H9 (cell line): ENCODE data around the gene KCNK10. TPM values are rescaled to one million over a fixed set of nuclear protein-coding genes. Genes with fewer than 3 reads are reported as not detected.

Source experiments
- DNase-seq: peaks from one replicate; pipeline ENCODE4 v3.0.0-alpha.2; 2017
- H2AFZ ChIP-seq: one replicate; pipeline ENCODE4 v1.6.1; 2013; ENCODE audit warnings: mild to moderate bottlenecking, low read length, control low read depth, moderate library complexity
- H2AK5ac ChIP-seq: 2 replicates; pipeline ENCODE4 v1.6.1; 2013; ENCODE audit warnings: low read length, control low read depth, mixed read lengths; ENCODE audit not compliant: insufficient read length
- H2BK120ac ChIP-seq: one replicate; pipeline ENCODE4 v1.6.1; 2013; ENCODE audit warnings: low read depth, mild to moderate bottlenecking, low read length, control low read depth, inconsistent platforms; ENCODE audit not compliant: poor library complexity, severe bottlenecking
- H2BK12ac ChIP-seq: 2 replicates; pipeline ENCODE4 v1.6.1; 2013; ENCODE audit warnings: low read length, control low read depth, mixed read lengths, low read depth; ENCODE audit not compliant: insufficient read length
- H2BK15ac ChIP-seq: 2 replicates; pipeline ENCODE4 v1.6.1; 2013; ENCODE audit warnings: low read depth, low read length, control low read depth
- H2BK20ac ChIP-seq: one replicate; pipeline ENCODE4 v1.6.1; 2013; ENCODE audit warnings: low read depth, mild to moderate bottlenecking, low read length, control low read depth, inconsistent platforms; ENCODE audit not compliant: poor library complexity, severe bottlenecking
- H2BK5ac ChIP-seq: 2 replicates; pipeline ENCODE4 v1.6.1; 2013; ENCODE audit warnings: low read length, control low read depth, mixed read lengths; ENCODE audit not compliant: insufficient read length
- H3K14ac ChIP-seq: 2 replicates; pipeline ENCODE4 v1.6.1; 2013; ENCODE audit warnings: low read length, control low read depth; ENCODE audit not compliant: insufficient read depth
- H3K18ac ChIP-seq: 2 replicates; pipeline ENCODE4 v1.6.1; 2013; ENCODE audit warnings: low read depth, mild to moderate bottlenecking, mixed read lengths, low read length, control low read depth; ENCODE audit not compliant: insufficient read length
- H3K23ac ChIP-seq: 2 replicates; pipeline ENCODE4 v1.6.1; 2013; ENCODE audit warnings: low read length, control low read depth, mixed read lengths, low read depth; ENCODE audit not compliant: insufficient read length
- H3K23me2 ChIP-seq: 2 replicates; pipeline ENCODE4 v1.6.1; 2013; ENCODE audit warnings: low read depth, mild to moderate bottlenecking, mixed read lengths, low read length, control low read depth; ENCODE audit not compliant: insufficient read length, poor library complexity, severe bottlenecking
- H3K27ac ChIP-seq: 2 replicates; pipeline ENCODE4 v1.5.1; 2013; ENCODE audit warnings: low read length, control low read depth, mixed read lengths, low read depth; ENCODE audit not compliant: insufficient read length
- H3K27me3 ChIP-seq: 2 replicates; pipeline ENCODE4 v1.6.1; 2013; ENCODE audit warnings: low read length, control low read depth, inconsistent platforms; ENCODE audit not compliant: insufficient read depth
- H3K4ac ChIP-seq: 2 replicates; pipeline ENCODE4 v1.6.1; 2013; ENCODE audit warnings: low read depth, mild to moderate bottlenecking, control low read depth, inconsistent platforms, low read length, moderate library complexity
- H3K4me1 ChIP-seq: 2 replicates; pipeline ENCODE4 v1.6.1; 2013; ENCODE audit warnings: low read length, control low read depth, inconsistent platforms; ENCODE audit not compliant: insufficient read depth
- H3K4me2 ChIP-seq: 2 replicates; pipeline ENCODE4 v1.6.1; 2013; ENCODE audit warnings: low read length, control low read depth, mixed read lengths; ENCODE audit not compliant: insufficient read length, insufficient read depth
- H3K56ac ChIP-seq: 2 replicates; pipeline ENCODE4 v1.6.1; 2013; ENCODE audit warnings: low read depth, mild to moderate bottlenecking, mixed read lengths, low read length, control low read depth; ENCODE audit not compliant: insufficient read length
- H3K79me1 ChIP-seq: 2 replicates; pipeline ENCODE4 v1.6.1; 2013; ENCODE audit warnings: low read depth, mild to moderate bottlenecking, moderate library complexity, low read length, control low read depth, inconsistent platforms; ENCODE audit not compliant: insufficient read depth, poor library complexity, severe bottlenecking
- H3K79me2 ChIP-seq: 2 replicates; pipeline ENCODE4 v1.6.1; 2013; ENCODE audit warnings: low read length, control low read depth, inconsistent platforms; ENCODE audit not compliant: insufficient read depth
- H3K9ac ChIP-seq: 2 replicates; pipeline ENCODE4 v1.6.1; 2013; ENCODE audit warnings: low read length, control low read depth, mixed read lengths; ENCODE audit not compliant: insufficient read length; ENCODE audit errors: extremely low read depth
- H3K9me3 ChIP-seq: one replicate; pipeline ENCODE4 v1.6.1; 2013; ENCODE audit warnings: low read depth, low read length, inconsistent platforms; ENCODE audit not compliant: control insufficient read depth
- H3T11ph ChIP-seq: one replicate; pipeline ENCODE4 v1.6.1; 2013; ENCODE audit warnings: mild to moderate bottlenecking, low read length, control low read depth, inconsistent platforms
- H4K20me1 ChIP-seq: one replicate; pipeline ENCODE4 v1.6.1; 2013; ENCODE audit not compliant: control insufficient read depth, insufficient read length, insufficient read depth
- H4K5ac ChIP-seq: 2 replicates; pipeline ENCODE4 v1.6.1; 2013; ENCODE audit warnings: low read depth, mild to moderate bottlenecking, mixed read lengths, low read length, control low read depth; ENCODE audit not compliant: insufficient read length
- H4K8ac ChIP-seq: replicated peaks from 2 replicates; pipeline ENCODE4 v1.6.1; 2013; ENCODE audit warnings: low read length, control low read depth, mixed read lengths, low read depth; ENCODE audit not compliant: insufficient read length
- H4K91ac ChIP-seq: 2 replicates; pipeline ENCODE4 v1.6.1; 2013; ENCODE audit warnings: low read depth, mild to moderate bottlenecking, moderate library complexity, mixed read lengths, low read length, control low read depth; ENCODE audit not compliant: insufficient read length
- H3K27ac Mint-ChIP-seq, 3 experiments: 2 replicates in 2 of 3; 3 replicates in 1 of 3; pipeline ENCODE4 v1.8.0; 2020 to 2021; ENCODE audit warnings: mixed read lengths in 3 of 3, mild to moderate bottlenecking in 1 of 3, moderate library complexity in 1 of 3
- H3K27me3 Mint-ChIP-seq: 2 replicates; pipeline ENCODE4 v1.8.0; 2021; ENCODE audit warnings: low read depth, mild to moderate bottlenecking, moderate library complexity, mixed read lengths
- H3K36me3 Mint-ChIP-seq, 3 experiments: 2 replicates in 2 of 3; 3 replicates in 1 of 3; pipeline ENCODE4 v1.8.0; 2020 to 2021; ENCODE audit warnings: low read depth in 3 of 3, mixed read lengths in 3 of 3; ENCODE audit not compliant: insufficient read depth in 1 of 3
- H3K4me1 Mint-ChIP-seq, 2 experiments: 2 replicates each; pipeline ENCODE4 v1.8.0; 2020; ENCODE audit warnings: mixed read lengths in 2 of 2
- H3K4me3 Mint-ChIP-seq, 2 experiments: 2 replicates in 1 of 2; 3 replicates in 1 of 2; pipeline ENCODE4 v1.8.0; 2020 to 2021; ENCODE audit warnings: mild to moderate bottlenecking in 2 of 2, mixed read lengths in 2 of 2, moderate library complexity in 1 of 2
- H3K9me3 Mint-ChIP-seq, 2 experiments: 2 replicates in 1 of 2; 3 replicates in 1 of 2; pipeline ENCODE4 v1.8.0; 2020; ENCODE audit warnings: mild to moderate bottlenecking in 2 of 2, mixed read lengths in 2 of 2, moderate library complexity in 1 of 2
- whole genome bisulfite sequencing: extraction: QIAGEN DNeasy Blood & Tissue Kit; methylation state at CpG from one replicate; pipeline ENCODE4 v1.1.7; 2013; ENCODE audit warnings: missing lambda C conversion rate, low lambda C conversion rate, mixed read lengths; ENCODE audit not compliant: insufficient read length; ENCODE audit errors: extremely low coverage; 5-methylcytosine and 5-hydroxymethylcytosine counted together
- total RNA-seq: library from RNA; stranded (reverse); gene quantifications from 2 replicates; pipeline ENCODE4 v1.2.1, GENCODE V29; 2021
- TF ChIP-seq, protein P1 (sequence below): fragments of 200-600 bp; sonication (generic); conservative IDR thresholded peaks from 3 replicates; pipeline ENCODE4 v1.8.0; 2021; ENCODE audit warnings: antibody characterized with exemption, mild to moderate bottlenecking

KCNK10 gene
- total RNA-seq, 1 experiment from 2014 or later: 0.33 TPM

DNA sequence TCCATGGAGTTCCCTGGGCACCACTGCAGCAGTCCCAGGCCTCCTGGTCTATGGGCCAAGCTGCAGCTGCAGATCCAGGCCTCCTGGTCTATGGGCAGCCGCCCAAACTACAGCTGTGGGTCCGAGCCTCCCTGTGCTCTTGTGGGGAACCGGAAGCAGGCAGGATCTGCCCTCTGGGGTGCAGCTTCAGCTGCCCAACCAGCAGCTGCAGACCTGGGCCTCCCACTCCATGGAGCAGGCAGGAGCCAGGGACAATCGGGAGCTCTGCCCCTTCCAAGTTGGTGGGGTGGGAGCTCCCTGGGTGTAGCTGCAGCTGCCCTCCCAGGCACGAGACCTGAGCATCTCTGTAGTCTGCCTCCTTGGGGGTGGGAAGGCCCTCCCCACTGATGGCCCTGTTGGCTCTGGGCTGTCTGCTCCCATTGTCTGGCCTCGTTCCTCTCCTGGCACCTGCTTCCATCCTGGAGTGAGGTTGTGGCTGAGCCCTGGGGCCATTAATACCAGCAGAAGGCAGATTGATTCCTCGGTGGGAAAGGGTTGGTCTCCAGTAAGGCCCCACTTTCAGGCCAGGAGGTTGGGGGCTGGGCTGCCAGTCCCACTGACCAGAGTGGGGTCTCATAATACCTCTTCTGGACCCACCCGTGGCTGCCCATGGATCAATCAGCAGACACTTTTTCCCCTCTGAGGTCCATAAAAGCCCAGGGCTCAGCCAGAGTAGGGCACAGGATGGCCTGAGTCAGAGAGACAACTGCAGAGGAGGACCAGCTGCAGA is 176.0 kb downstream of the KCNK10 start:
- Histone ChIP-seq H3K18ac (no peak overlapping the region), H3K9ac (no peak overlapping the region), H3K27ac (no peak overlapping the region), H3K4me1 (no peaks in the 10 kb centered on the region), H4K8ac (no peak overlapping the region), H3K14ac (no peak overlapping the region; the same call in 1 of the 2 replicates), H3K23me2 (no peaks in the 10 kb centered on the region), H3K27me3 (no peaks in the 10 kb centered on the region), H2BK5ac (no peak overlapping the region), H4K5ac (no peak overlapping the region), H2BK12ac (no peak overlapping the region), H2BK15ac (no peak overlapping the region), H3K4ac (no peak overlapping the region), H3K9me3 (no peaks in the 10 kb centered on the region), H4K20me1 (no peaks in the 10 kb centered on the region), H2BK120ac (no peak overlapping the region), H3T11ph (no peak overlapping the region), H3K79me2 (no peaks in the 10 kb centered on the region), H4K91ac (no peak overlapping the region), H3K4me2 (no peak overlapping the region), H3K23ac (no peak overlapping the region), H2AK5ac (no peak overlapping the region), H3K56ac (no peak overlapping the region), H3K79me1 (no peaks in the 10 kb centered on the region), H2AFZ (no peak overlapping the region), H2BK20ac (no peak overlapping the region)
- TF ChIP-seq, protein P1, sequence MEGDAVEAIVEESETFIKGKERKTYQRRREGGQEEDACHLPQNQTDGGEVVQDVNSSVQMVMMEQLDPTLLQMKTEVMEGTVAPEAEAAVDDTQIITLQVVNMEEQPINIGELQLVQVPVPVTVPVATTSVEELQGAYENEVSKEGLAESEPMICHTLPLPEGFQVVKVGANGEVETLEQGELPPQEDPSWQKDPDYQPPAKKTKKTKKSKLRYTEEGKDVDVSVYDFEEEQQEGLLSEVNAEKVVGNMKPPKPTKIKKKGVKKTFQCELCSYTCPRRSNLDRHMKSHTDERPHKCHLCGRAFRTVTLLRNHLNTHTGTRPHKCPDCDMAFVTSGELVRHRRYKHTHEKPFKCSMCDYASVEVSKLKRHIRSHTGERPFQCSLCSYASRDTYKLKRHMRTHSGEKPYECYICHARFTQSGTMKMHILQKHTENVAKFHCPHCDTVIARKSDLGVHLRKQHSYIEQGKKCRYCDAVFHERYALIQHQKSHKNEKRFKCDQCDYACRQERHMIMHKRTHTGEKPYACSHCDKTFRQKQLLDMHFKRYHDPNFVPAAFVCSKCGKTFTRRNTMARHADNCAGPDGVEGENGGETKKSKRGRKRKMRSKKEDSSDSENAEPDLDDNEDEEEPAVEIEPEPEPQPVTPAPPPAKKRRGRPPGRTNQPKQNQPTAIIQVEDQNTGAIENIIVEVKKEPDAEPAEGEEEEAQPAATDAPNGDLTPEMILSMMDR: no peak
- no peak for DNase-seq
- H3K36me3 Mint-ChIP-seq: no peaks in the 10 kb centered on the region
- peaks cover 3% of the 10 kb centered on the region for H3K27me3 Mint-ChIP-seq
- H3K4me1 Mint-ChIP-seq: 0 out of 4 replicates have a peak, but pooled peaks cover 0 to 2% of the 10 kb centered on the region in 2 experiments
- H3K9me3 Mint-ChIP-seq: no peaks in the 10 kb centered on the region; a peak in 1 of 5 replicates
- H3K4me3 Mint-ChIP-seq: no peak overlapping the region
- no peak overlapping the region for H3K27ac Mint-ChIP-seq
- WGBS: no CpG with 5 or more reads among the region's 8 CpGs
